GM18907 (cell line): ENCODE results near the gene PCBP3.

Experiments used
- ATAC-seq: cut with Tn5 transposase; IDR thresholded peaks from one replicate; pipeline ENCODE4 v1.9.1; 2021; ENCODE audit warnings: mild to moderate bottlenecking, moderate library complexity; ENCODE audit not compliant: unreplicated experiment

Gene PCBP3

GRCh38 chr21:45900034-45900868 is 256.7 kb downstream of the PCBP3 start:
- ATAC-seq = no peak

GRCh38 chr21:45901061-45901690 is 257.7 kb downstream of the PCBP3 start:
- no peak for ATAC-seq

GRCh38 chr21:45902292-45902995 is 258.9 kb downstream of the PCBP3 start:
- ATAC-seq = no peak

- ATAC-seq = no peak
These were observed 261.7 kb downstream of the PCBP3 start for GRCh38 chr21:45905196-45905595.

GRCh38 chr21:45906196-45906805 is 262.8 kb downstream of the PCBP3 start:
- ATAC-seq = no peak

- no peak for ATAC-seq
These were observed 263.3 kb downstream of the PCBP3 start for GRCh38 chr21:45906859-45907258.

GRCh38 chr21:45908536-45909237 is 265.2 kb downstream of the PCBP3 start:
- no peak for ATAC-seq

- no peak for ATAC-seq
These were observed 265.9 kb downstream of the PCBP3 start for GRCh38 chr21:45909238-45909988.

GRCh38 chr21:45910155-45910547 is 266.6 kb downstream of the PCBP3 start:
- no peak for ATAC-seq

GRCh38 chr21:45910548-45911221 is 267.2 kb downstream of the PCBP3 start:
- no peak for ATAC-seq

GRCh38 chr21:45911806-45912325 is 268.3 kb downstream of the PCBP3 start:
- no peak for ATAC-seq

GRCh38 chr21:45912611-45913417 is 269.3 kb downstream of the PCBP3 start:
- no peak for ATAC-seq

- no peak for ATAC-seq
These were observed 269.9 kb downstream of the PCBP3 start for GRCh38 chr21:45913418-45913765.

- no peak for ATAC-seq
These were observed 270.4 kb downstream of the PCBP3 start for GRCh38 chr21:45913886-45914285.

GRCh38 chr21:45914321-45914845 is 270.9 kb downstream of the PCBP3 start:
- ATAC-seq = no peak

- ATAC-seq = no peak
These were observed 272.7 kb downstream of the PCBP3 start for GRCh38 chr21:45916011-45916840.

GRCh38 chr21:45917241-45917640 is 273.7 kb downstream of the PCBP3 start:
- ATAC-seq = no peak
